IMR-90 (cell line): Measurements from ENCODE around the gene ARID5A. TPM values are rescaled to one million over a fixed set of nuclear protein-coding genes. Genes with fewer than 3 reads are reported as not detected.

ENCODE experiments used
- ATAC-seq: fragments of 200-7000 bp; cut with Tn5 transposase; 2 replicates; pipeline ENCODE4 v1.9.1; 2020; ENCODE audit warnings: low read depth, mild to moderate bottlenecking, moderate library complexity
- BruUV-seq: library from RNA; stranded (reverse); fragments of 400-500 nt; replicated peaks from 2 replicates; lab custom pipeline; 2021; lab: Mats Ljungman, UMichigan
- CTCF ChIA-PET: fragments of 300-600 bp; formaldehyde crosslinking; extraction: SDS; loops from one replicate; lab custom pipeline; 2021; ENCODE audit warnings: antibody characterized with exemption; lab: Yijun Ruan, JAX
- POLR2A ChIA-PET: fragments of 300-600 bp; sonication (Branson Sonifier 250); formaldehyde crosslinking; loops from one replicate; lab custom pipeline; 2022; ENCODE audit warnings: antibody characterized with exemption; ENCODE audit not compliant: unreplicated experiment; lab: Charles Lee
- DNase-seq: peaks from one replicate; pipeline ENCODE4 v3.0.0; 2013
- H2AFZ ChIP-seq: replicated peaks from 2 replicates; pipeline ENCODE3; 2013; ENCODE audit warnings: low read length, mild to moderate bottlenecking; ENCODE audit not compliant: poor library complexity
- H2AK5ac ChIP-seq: 2 replicates; pipeline ENCODE4 v1.6.1; 2013; ENCODE audit warnings: low read depth, low read length, inconsistent platforms
- H2AK9ac ChIP-seq: replicated peaks from 2 replicates; pipeline ENCODE3; 2013; ENCODE audit warnings: mild to moderate bottlenecking, low read depth, low read length, moderate library complexity; ENCODE audit not compliant: poor library complexity
- H2BK120ac ChIP-seq: 2 replicates; pipeline ENCODE4 v1.6.1; 2013; ENCODE audit warnings: low read depth, low read length, inconsistent platforms
- H2BK15ac ChIP-seq: 3 replicates; pipeline ENCODE4 v1.6.1; 2013; ENCODE audit warnings: low read depth, low read length, inconsistent platforms
- H2BK20ac ChIP-seq: 2 replicates; pipeline ENCODE4 v1.6.1; 2013; ENCODE audit warnings: low read depth, mild to moderate bottlenecking, inconsistent platforms, low read length, moderate library complexity
- H2BK5ac ChIP-seq: 2 replicates; pipeline ENCODE4 v1.6.1; 2013; ENCODE audit warnings: mild to moderate bottlenecking, low read depth, low read length, inconsistent platforms; ENCODE audit not compliant: poor library complexity, severe bottlenecking
- H3K14ac ChIP-seq: replicated peaks from 2 replicates; pipeline ENCODE4 v1.6.1; 2013; ENCODE audit warnings: low read depth, low read length, inconsistent platforms
- H3K18ac ChIP-seq: 2 replicates; pipeline ENCODE4 v1.6.1; 2013; ENCODE audit warnings: low read depth, low read length, control low read depth
- H3K23ac ChIP-seq: 2 replicates; pipeline ENCODE4 v1.6.1; 2013; ENCODE audit warnings: low read depth, low read length, inconsistent platforms
- H3K27ac ChIP-seq: 2 replicates; pipeline ENCODE4 v1.5.1; 2013; ENCODE audit warnings: mild to moderate bottlenecking, control low read depth, low read length; ENCODE audit not compliant: insufficient read depth
- H3K27me3 ChIP-seq: 2 replicates; pipeline ENCODE4 v1.6.1; 2013; ENCODE audit warnings: low read length; ENCODE audit not compliant: control insufficient read depth, insufficient read depth
- H3K36me3 ChIP-seq: 2 replicates; pipeline ENCODE4 v1.6.1; 2013; ENCODE audit warnings: low read length, mixed read lengths; ENCODE audit not compliant: control insufficient read depth, insufficient read depth
- H3K4ac ChIP-seq: 2 replicates; pipeline ENCODE4 v1.6.1; 2013; ENCODE audit warnings: low read depth, low read length, inconsistent platforms
- H3K4me1 ChIP-seq: 2 replicates; pipeline ENCODE4 v1.6.1; 2013; ENCODE audit warnings: low read length, mixed read lengths; ENCODE audit not compliant: control insufficient read depth, insufficient read depth
- H3K4me2 ChIP-seq: 2 replicates; pipeline ENCODE4 v1.6.1; 2013; ENCODE audit warnings: low read depth, mild to moderate bottlenecking, control low read depth, low read length, moderate library complexity
- H3K4me3 ChIP-seq: 2 replicates; pipeline ENCODE4 v1.5.1; 2013; ENCODE audit warnings: low read depth, mild to moderate bottlenecking, control low read depth, low read length, moderate library complexity; ENCODE audit not compliant: insufficient read depth
- H3K56ac ChIP-seq: 2 replicates; pipeline ENCODE4 v1.6.1; 2013; ENCODE audit warnings: low read length, inconsistent platforms; ENCODE audit not compliant: insufficient read depth; ENCODE audit errors: extremely low read depth
- H3K79me1 ChIP-seq, 2 experiments: 2 replicates each; pipeline ENCODE4 v1.6.1; 2013; ENCODE audit warnings: low read length in 2 of 2, inconsistent platforms in 1 of 2, low read depth in 1 of 2
- H3K9ac ChIP-seq: 2 replicates; pipeline ENCODE4 v1.6.1; 2013; ENCODE audit warnings: low read depth, low read length, control low read depth
- H3K9me1 ChIP-seq: 2 replicates; pipeline ENCODE4 v1.6.1; 2013; ENCODE audit warnings: low read length, inconsistent platforms; ENCODE audit not compliant: insufficient read depth
- H3K9me3 ChIP-seq: 2 replicates; pipeline ENCODE4 v1.6.1; 2013; ENCODE audit warnings: low read length; ENCODE audit not compliant: control insufficient read depth, insufficient read depth
- H4K20me1 ChIP-seq: 2 replicates; pipeline ENCODE4 v1.6.1; 2013; ENCODE audit warnings: low read length, inconsistent platforms; ENCODE audit not compliant: insufficient read depth
- H4K5ac ChIP-seq: 2 replicates; pipeline ENCODE4 v1.6.1; 2013; ENCODE audit warnings: mild to moderate bottlenecking, low read depth, low read length, control low read depth
- H4K8ac ChIP-seq, 2 experiments: 2 replicates each; pipeline ENCODE4 v1.6.1; 2013; ENCODE audit warnings: low read depth in 2 of 2, low read length in 2 of 2, control low read depth in 1 of 2, inconsistent platforms in 1 of 2
- H4K91ac ChIP-seq: 2 replicates; pipeline ENCODE4 v1.6.1; 2013; ENCODE audit warnings: low read depth, low read length, inconsistent platforms; ENCODE audit not compliant: insufficient read depth
- CEBPB ChIP-seq: IDR thresholded peaks from 2 replicates; pipeline ENCODE4 v1.6.1; 2012; ENCODE audit warnings: low read depth, low read length, improper control_type of control experiment
- CHD1 ChIP-seq: IDR thresholded peaks from 2 replicates; pipeline ENCODE4 v1.6.1; 2012; ENCODE audit warnings: low read depth, low read length, improper control_type of control experiment
- CTCF ChIP-seq: conservative IDR thresholded peaks from 2 replicates; pipeline ENCODE4 v1.5.1; 2012; ENCODE audit warnings: mild to moderate bottlenecking, low read depth, low read length, improper control_type of control experiment
- ELK1 ChIP-seq: fragments of 150-350 bp; IDR thresholded peaks from 2 replicates; pipeline ENCODE4 v1.6.1; 2016; ENCODE audit warnings: low read depth, mild to moderate bottlenecking, low read length, moderate library complexity, borderline replicate concordance
- MAZ ChIP-seq: IDR thresholded peaks from 2 replicates; pipeline ENCODE4 v1.6.1; 2012; ENCODE audit warnings: low read depth, mild to moderate bottlenecking, low read length, improper control_type of control experiment, moderate library complexity, borderline replicate concordance
- POLR2A ChIP-seq: IDR thresholded peaks from 2 replicates; pipeline ENCODE4 v1.6.1; 2012; ENCODE audit warnings: mild to moderate bottlenecking, low read depth, low read length
- RAD21 ChIP-seq: IDR thresholded peaks from 2 replicates; pipeline ENCODE4 v1.6.1; 2012; ENCODE audit warnings: low read length, improper control_type of control experiment
- RFX5 ChIP-seq: IDR thresholded peaks from 2 replicates; pipeline ENCODE4 v1.8.0; 2012; ENCODE audit warnings: low read depth, mild to moderate bottlenecking, low read length, moderate library complexity
- SMC3 ChIP-seq: fragments of 150-350 bp; IDR thresholded peaks from 2 replicates; pipeline ENCODE4 v1.6.1; 2016; ENCODE audit warnings: low read depth, mild to moderate bottlenecking, antibody characterized with exemption, low read length, moderate library complexity
- WGBS, 2 experiments: methylation state at CpG; one replicate each; pipeline versions ENCODE4 v1.1.5 to v1.1.7; 2013; ENCODE audit warnings: missing lambda C conversion rate in 2 of 2; ENCODE audit not compliant: insufficient read length in 1 of 2; ENCODE audit errors: extremely low coverage in 2 of 2; 5-methylcytosine and 5-hydroxymethylcytosine counted together
- dilution Hi-C: fragments of 300-500 bp; cut with HindIII; formaldehyde crosslinking; loops from one replicate; pipeline ENCODE4 v1.14.3; 2018; ENCODE audit warnings: low sequenced_read_pairs; ENCODE audit not compliant: unreplicated experiment
- in situ Hi-C: fragments of 300-500 bp; cut with MboI; formaldehyde crosslinking; loops from 3 replicates; pipeline ENCODE4 v1.14.3; 2019; ENCODE audit warnings: low sequenced_read_pairs, inconsistent platforms, mixed read lengths
- intact Hi-C: fragments of 100-400 bp; cut with micrococcal nuclease; formaldehyde crosslinking; loops from 2 replicates; pipeline ENCODE4 v1.10.0; 2022
- polyA plus RNA-seq, 3 experiments: library from polyadenylated mRNA; depleted of rRNA; stranded (reverse); fragments of >200 nt; gene quantifications; 2 replicates each; pipeline ENCODE4 v1.2.3, GENCODE V29; 2012; ENCODE audit warnings: low replicate concordance in 1 of 3
- total RNA-seq: library from RNA; depleted of rRNA; stranded (reverse); fragments of >200 nt; gene quantifications from 2 replicates; pipeline ENCODE4 v1.2.3, GENCODE V29; 2012
- TF ChIP-seq, protein P1 (sequence below): fragments of 150-350 bp; IDR thresholded peaks from 2 replicates; pipeline ENCODE4 v1.6.1; 2017; ENCODE audit warnings: mild to moderate bottlenecking, antibody characterized with exemption, low read length, low read depth

Gene ARID5A
- total and polyA plus RNA-seq, 2 of the 4 experiments (the other 2 are of a cell fraction): 2.3 to 6.7 TPM

- Histone ChIP-seq H2BK15ac (no peak overlapping the region), H3K18ac (no peak overlapping the region), H3K4me2 (no peak overlapping the region), H3K27ac (no peak overlapping the region), H3K36me3 (no peaks in the 10 kb centered on the region), H4K20me1 (no peaks in the 10 kb centered on the region), H3K9ac (no peak overlapping the region), H3K56ac (no peak overlapping the region), H3K23ac (no peak overlapping the region; the same call in 1 of the 2 replicates), H2AK5ac (no peak overlapping the region), H3K9me1 (no peaks in the 10 kb centered on the region), H3K4me1 (peaks cover 1% of the 10 kb centered on the region; the same call in 1 of the 2 replicates), H3K27me3 (peaks cover 60% of the 10 kb centered on the region), H4K8ac (no peak overlapping the region), H2BK20ac (no peak overlapping the region), H2AFZ (peak overlapping the region; percentile 58), H2BK5ac (no peak overlapping the region), H3K79me1 (no peaks in the 10 kb centered on the region), H3K4me3 (no peak overlapping the region), H4K5ac (no peak overlapping the region), H3K14ac (no peak overlapping the region), H2BK120ac (no peak overlapping the region), H3K4ac (no peak overlapping the region), H2AK9ac (no peak overlapping the region), H3K9me3 (no peaks in the 10 kb centered on the region), H4K91ac (no peak overlapping the region)
- no TSS peak for BruUV-seq
- POLR2A ChIA-PET: no interaction called here
- TF ChIP-seq ELK1: no peak
- no peak for TF ChIP-seq CHD1
- TF ChIP-seq CTCF: no peak
- TF ChIP-seq, protein P1, sequence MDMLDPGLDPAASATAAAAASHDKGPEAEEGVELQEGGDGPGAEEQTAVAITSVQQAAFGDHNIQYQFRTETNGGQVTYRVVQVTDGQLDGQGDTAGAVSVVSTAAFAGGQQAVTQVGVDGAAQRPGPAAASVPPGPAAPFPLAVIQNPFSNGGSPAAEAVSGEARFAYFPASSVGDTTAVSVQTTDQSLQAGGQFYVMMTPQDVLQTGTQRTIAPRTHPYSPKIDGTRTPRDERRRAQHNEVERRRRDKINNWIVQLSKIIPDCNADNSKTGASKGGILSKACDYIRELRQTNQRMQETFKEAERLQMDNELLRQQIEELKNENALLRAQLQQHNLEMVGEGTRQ: no peak
- no peak for TF ChIP-seq MAZ
- TF ChIP-seq SMC3: no peak
- no peak for TF ChIP-seq RFX5
- TF ChIP-seq CEBPB: no peak
- TF ChIP-seq RAD21: no peak
- TF ChIP-seq POLR2A: no peak
- no CpG with 5 or more reads among the region's 2 CpGs for WGBS, 2 experiments
- DNase-seq (no peak), ATAC-seq (no peak)
- dilution Hi-C loops: no loop called here
- intact Hi-C loops: no loop called here
- CTCF ChIA-PET: no interaction called here
- in situ Hi-C loops: loop anchor here (25.0 kb wide), 1 partner anchor 489 kb away; no protein-coding TSS in a partner anchor
Measured at GRCh38 chr2:96501471-96501874, 35.1 kb upstream of the ARID5A start.
